MM.1S (cell line): ENCODE results near the gene MPDU1.

Experiments
- CTCF ChIP-seq: fragments of 300-600 bp; sonication (generic); IDR thresholded peaks from 2 replicates; pipeline ENCODE4 v1.5.1; 2016; ENCODE audit warnings: antibody characterized with exemption, low read length, mixed read lengths
- EZH2 ChIP-seq: fragments of 300-600 bp; sonication (generic); optimal IDR thresholded peaks from 2 replicates; pipeline ENCODE3; 2017; ENCODE audit warnings: low read depth, mild to moderate bottlenecking, antibody characterized with exemption, low read length, mixed read lengths
- EZH2phosphoT487 ChIP-seq: fragments of 300-600 bp; sonication (generic); IDR thresholded peaks from 2 replicates; pipeline ENCODE4 v1.6.1; 2018; ENCODE audit warnings: antibody characterized with exemption, low read length

GRCh38 chr17:7583253-7584109, at the start of gene MPDU1:
- no peak for TF ChIP-seq CTCF
- no peak for TF ChIP-seq EZH2phosphoT487
- TF ChIP-seq EZH2: no peak
